ENCODE results near the gene LMO7.

Gene LMO7

GRCh38 chr13:75648446-75648845, 12.3 kb downstream of the LMO7 start:
- Histone ChIP-seq H3K9me3 (ENCODE audit: low read length) (no peaks in the 10 kb centered on the region), H3K9ac (ENCODE audit: low read length) (no peak overlapping the region), H3K27me3 (ENCODE audit: control insufficient read depth in 1 of 2, insufficient read depth in 2 of 2, low read length in 2 of 2) (no peaks in the 10 kb centered on the region), H3K36me3 (ENCODE audit: insufficient read depth, low read length) (no peaks in the 10 kb centered on the region), H3K27ac (ENCODE audit: low read depth, low read length) (no peak overlapping the region), H3K4me3 (ENCODE audit: low read depth in 1 of 2, low read length in 2 of 2) (no peak overlapping the region), H3K4me1 (ENCODE audit: insufficient read depth, low read length) (no peaks in the 10 kb centered on the region)

- H3K9ac ChIP-seq (ENCODE audit: low read length) = no peak overlapping the region
- H3K27ac ChIP-seq (ENCODE audit: low read depth, low read length) = no peak overlapping the region
- no peaks in the 10 kb centered on the region for H3K4me1 ChIP-seq (ENCODE audit: insufficient read depth, low read length)
- H3K9me3 ChIP-seq (ENCODE audit: low read length) = no peaks in the 10 kb centered on the region
- H3K4me3 ChIP-seq (ENCODE audit: low read depth in 1 of 2, low read length in 2 of 2) = no peak overlapping the region
- no peaks in the 10 kb centered on the region for H3K27me3 ChIP-seq (ENCODE audit: control insufficient read depth in 1 of 2, insufficient read depth in 2 of 2, low read length in 2 of 2)
- H3K36me3 ChIP-seq (ENCODE audit: insufficient read depth, low read length) = no peaks in the 10 kb centered on the region
These were observed 14.9 kb downstream of the LMO7 start for GRCh38 chr13:75651013-75651412.

DNA sequence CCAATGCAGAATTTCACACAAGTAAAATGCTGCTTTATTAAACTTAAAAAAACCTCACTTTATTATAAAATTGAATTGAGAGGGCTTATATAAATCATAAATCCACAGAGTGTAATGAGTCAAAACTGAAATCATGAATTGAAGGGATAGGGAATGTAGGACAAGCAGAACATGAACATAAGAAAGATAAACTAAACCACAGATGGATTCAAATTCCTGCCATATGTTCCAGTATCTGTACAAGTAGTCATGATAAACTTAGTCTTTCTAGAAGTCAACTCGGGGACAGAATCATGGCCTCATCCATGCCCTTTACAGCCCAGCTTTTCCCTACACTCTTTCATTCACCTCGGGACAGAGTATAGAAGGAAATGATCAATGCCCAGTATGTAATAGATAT, 16.6 kb downstream of the LMO7 start:
- Histone ChIP-seq H3K27ac (ENCODE audit: low read depth, low read length) (no peak overlapping the region), H3K9me3 (ENCODE audit: low read length) (no peaks in the 10 kb centered on the region), H3K4me3 (ENCODE audit: low read depth in 1 of 2, low read length in 2 of 2) (no peak overlapping the region), H3K4me1 (ENCODE audit: insufficient read depth, low read length) (no peaks in the 10 kb centered on the region), H3K36me3 (ENCODE audit: insufficient read depth, low read length) (no peaks in the 10 kb centered on the region), H3K27me3 (ENCODE audit: control insufficient read depth in 1 of 2, insufficient read depth in 2 of 2, low read length in 2 of 2) (peaks cover 0 to 3% of the 10 kb centered on the region in 2 donors), H3K9ac (ENCODE audit: low read length) (no peak overlapping the region)

GRCh38 chr13:75656425-75656989, 20.4 kb downstream of the LMO7 start:
- Histone ChIP-seq H3K27me3 (ENCODE audit: control insufficient read depth in 1 of 2, insufficient read depth in 2 of 2, low read length in 2 of 2) (peaks cover 0 to 3% of the 10 kb centered on the region in 2 donors), H3K27ac (ENCODE audit: low read depth, low read length) (no peak overlapping the region), H3K9me3 (ENCODE audit: low read length) (no peaks in the 10 kb centered on the region), H3K9ac (ENCODE audit: low read length) (no peak overlapping the region), H3K36me3 (ENCODE audit: insufficient read depth, low read length) (no peaks in the 10 kb centered on the region), H3K4me1 (ENCODE audit: insufficient read depth, low read length) (no peaks in the 10 kb centered on the region), H3K4me3 (ENCODE audit: low read depth in 1 of 2, low read length in 2 of 2) (no peak overlapping the region)

DNA sequence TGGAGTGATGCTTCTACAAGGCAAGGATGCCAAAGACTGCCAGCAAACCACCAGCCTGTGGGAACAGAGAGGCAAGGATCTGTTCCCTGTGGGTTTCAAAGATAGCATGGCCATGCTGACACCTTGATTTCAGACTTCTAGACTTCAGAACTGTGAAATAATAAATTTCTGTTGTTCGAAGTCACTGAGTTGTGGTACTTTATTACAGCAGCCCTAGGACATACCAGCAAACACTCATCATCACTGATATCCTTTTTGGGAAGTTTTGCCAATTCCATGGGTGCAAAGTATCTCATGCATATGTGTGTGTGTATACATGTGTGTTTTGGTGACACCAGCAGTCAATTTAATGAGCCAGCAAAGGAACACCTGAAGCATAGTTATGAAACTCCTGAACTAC, 21.0 kb downstream of the LMO7 start:
- Histone ChIP-seq H3K9me3 (ENCODE audit: low read length) (no peaks in the 10 kb centered on the region), H3K4me3 (ENCODE audit: low read depth in 1 of 2, low read length in 2 of 2) (no peak overlapping the region), H3K4me1 (ENCODE audit: insufficient read depth, low read length) (no peaks in the 10 kb centered on the region), H3K27ac (ENCODE audit: low read depth, low read length) (no peak overlapping the region), H3K9ac (ENCODE audit: low read length) (no peak overlapping the region), H3K27me3 (ENCODE audit: control insufficient read depth in 1 of 2, insufficient read depth in 2 of 2, low read length in 2 of 2) (peaks cover 0 to 3% of the 10 kb centered on the region in 2 donors), H3K36me3 (ENCODE audit: insufficient read depth, low read length) (no peaks in the 10 kb centered on the region)

DNA sequence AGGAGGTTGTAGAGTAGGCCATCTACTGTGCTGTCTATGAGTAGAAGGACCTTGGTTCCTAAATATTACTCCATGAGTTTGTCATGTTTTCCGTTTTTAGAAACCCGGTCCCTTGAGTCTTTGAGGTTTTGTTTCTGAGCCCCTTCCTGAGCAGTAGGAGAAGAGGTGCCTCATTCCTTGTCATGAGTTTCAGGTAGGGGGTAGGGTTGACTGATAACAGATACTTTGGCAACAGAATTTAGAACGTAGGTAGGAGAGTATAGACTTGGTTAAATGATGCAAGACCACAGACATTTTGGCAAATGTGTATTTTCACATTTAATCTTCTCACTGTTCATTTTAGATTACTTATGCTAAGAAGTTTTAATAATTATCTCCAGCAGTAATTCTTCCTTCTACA, 24.6 kb downstream of the LMO7 start:
- no peak overlapping the region for H3K27ac ChIP-seq (ENCODE audit: low read depth, low read length)
- H3K4me3 ChIP-seq (ENCODE audit: low read depth in 1 of 2, low read length in 2 of 2) = no peak overlapping the region
- H3K9ac ChIP-seq (ENCODE audit: low read length) = no peak overlapping the region
- no peaks in the 10 kb centered on the region for H3K36me3 ChIP-seq (ENCODE audit: insufficient read depth, low read length)
- H3K4me1 ChIP-seq (ENCODE audit: insufficient read depth, low read length) = no peaks in the 10 kb centered on the region
- peaks cover 0 to 3% of the 10 kb centered on the region in 2 donors for H3K27me3 ChIP-seq (ENCODE audit: control insufficient read depth in 1 of 2, insufficient read depth in 2 of 2, low read length in 2 of 2)
- no peaks in the 10 kb centered on the region for H3K9me3 ChIP-seq (ENCODE audit: low read length)

DNA sequence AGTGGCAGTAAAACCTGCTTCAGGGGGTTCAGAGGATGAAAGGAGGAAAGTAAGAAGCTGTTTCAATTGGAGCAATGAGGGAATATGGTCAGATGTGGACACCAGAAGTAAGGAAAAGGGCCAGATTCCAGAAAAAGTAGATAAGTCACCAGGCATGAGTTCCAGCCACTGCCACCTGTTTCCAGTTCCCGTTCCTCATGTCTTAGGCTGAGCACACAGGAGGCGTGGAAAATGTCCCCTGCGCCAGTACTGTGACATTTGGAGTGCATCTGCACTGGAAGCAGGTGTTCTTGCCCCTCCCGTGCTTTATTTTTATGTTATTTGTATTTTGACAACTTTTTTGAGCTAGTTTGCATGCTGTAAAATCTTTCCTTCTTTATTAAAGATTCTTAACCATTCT, 25.3 kb downstream of the LMO7 start:
- no peak overlapping the region for H3K9ac ChIP-seq (ENCODE audit: low read length)
- H3K27me3 ChIP-seq (ENCODE audit: control insufficient read depth in 1 of 2, insufficient read depth in 2 of 2, low read length in 2 of 2) = peaks cover 0 to 2% of the 10 kb centered on the region in 2 donors
- no peaks in the 10 kb centered on the region for H3K9me3 ChIP-seq (ENCODE audit: low read length)
- no peaks in the 10 kb centered on the region for H3K4me1 ChIP-seq (ENCODE audit: insufficient read depth, low read length)
- no peak overlapping the region for H3K27ac ChIP-seq (ENCODE audit: low read depth, low read length)
- no peaks in the 10 kb centered on the region for H3K36me3 ChIP-seq (ENCODE audit: insufficient read depth, low read length)
- no peak overlapping the region for H3K4me3 ChIP-seq (ENCODE audit: low read depth in 1 of 2, low read length in 2 of 2)

GRCh38 chr13:75666646-75667351, 30.7 kb downstream of the LMO7 start:
- H3K36me3 ChIP-seq (ENCODE audit: insufficient read depth, low read length) = no peaks in the 10 kb centered on the region
- H3K9ac ChIP-seq (ENCODE audit: low read length) = no peak overlapping the region
- no peaks in the 10 kb centered on the region for H3K4me1 ChIP-seq (ENCODE audit: insufficient read depth, low read length)
- no peak overlapping the region for H3K4me3 ChIP-seq (ENCODE audit: low read depth in 1 of 2, low read length in 2 of 2)
- H3K27me3 ChIP-seq (ENCODE audit: control insufficient read depth in 1 of 2, insufficient read depth in 2 of 2, low read length in 2 of 2) = no peaks in the 10 kb centered on the region
- no peak overlapping the region for H3K27ac ChIP-seq (ENCODE audit: low read depth, low read length)
- no peaks in the 10 kb centered on the region for H3K9me3 ChIP-seq (ENCODE audit: low read length)

- Histone ChIP-seq H3K9ac (ENCODE audit: low read length) (no peak overlapping the region), H3K27me3 (ENCODE audit: control insufficient read depth in 1 of 2, insufficient read depth in 2 of 2, low read length in 2 of 2) (no peaks in the 10 kb centered on the region), H3K9me3 (ENCODE audit: low read length) (no peaks in the 10 kb centered on the region), H3K4me3 (ENCODE audit: low read depth in 1 of 2, low read length in 2 of 2) (no peak overlapping the region), H3K4me1 (ENCODE audit: insufficient read depth, low read length) (no peaks in the 10 kb centered on the region), H3K27ac (ENCODE audit: low read depth, low read length) (no peak overlapping the region), H3K36me3 (ENCODE audit: insufficient read depth, low read length) (no peaks in the 10 kb centered on the region)
These were observed 33.6 kb downstream of the LMO7 start for GRCh38 chr13:75669706-75670105.

- no peak overlapping the region for H3K27ac ChIP-seq (ENCODE audit: low read depth, low read length)
- H3K9me3 ChIP-seq (ENCODE audit: low read length) = no peaks in the 10 kb centered on the region
- H3K36me3 ChIP-seq (ENCODE audit: insufficient read depth, low read length) = no peaks in the 10 kb centered on the region
- H3K4me1 ChIP-seq (ENCODE audit: insufficient read depth, low read length) = no peaks in the 10 kb centered on the region
- no peaks in the 10 kb centered on the region for H3K27me3 ChIP-seq (ENCODE audit: control insufficient read depth in 1 of 2, insufficient read depth in 2 of 2, low read length in 2 of 2)
- no peak overlapping the region for H3K4me3 ChIP-seq (ENCODE audit: low read depth in 1 of 2, low read length in 2 of 2)
- no peak overlapping the region for H3K9ac ChIP-seq (ENCODE audit: low read length)
These were observed 34.4 kb downstream of the LMO7 start for GRCh38 chr13:75670496-75670895.

- H3K36me3 ChIP-seq (ENCODE audit: insufficient read depth, low read length) = no peaks in the 10 kb centered on the region
- H3K4me1 ChIP-seq (ENCODE audit: insufficient read depth, low read length) = no peaks in the 10 kb centered on the region
- no peak overlapping the region for H3K4me3 ChIP-seq (ENCODE audit: low read depth in 1 of 2, low read length in 2 of 2)
- no peak overlapping the region for H3K9ac ChIP-seq (ENCODE audit: low read length)
- no peaks in the 10 kb centered on the region for H3K9me3 ChIP-seq (ENCODE audit: low read length)
- H3K27ac ChIP-seq (ENCODE audit: low read depth, low read length) = no peak overlapping the region
- no peaks in the 10 kb centered on the region for H3K27me3 ChIP-seq (ENCODE audit: control insufficient read depth in 1 of 2, insufficient read depth in 2 of 2, low read length in 2 of 2)
These were observed 39.3 kb downstream of the LMO7 start for GRCh38 chr13:75675421-75675820.

- Histone ChIP-seq H3K4me1 (ENCODE audit: insufficient read depth, low read length) (no peaks in the 10 kb centered on the region), H3K27me3 (ENCODE audit: control insufficient read depth in 1 of 2, insufficient read depth in 2 of 2, low read length in 2 of 2) (no peaks in the 10 kb centered on the region), H3K36me3 (ENCODE audit: insufficient read depth, low read length) (no peaks in the 10 kb centered on the region), H3K9ac (ENCODE audit: low read length) (no peak overlapping the region), H3K27ac (ENCODE audit: low read depth, low read length) (no peak overlapping the region), H3K4me3 (ENCODE audit: low read depth in 1 of 2, low read length in 2 of 2) (no peak overlapping the region), H3K9me3 (ENCODE audit: low read length) (no peaks in the 10 kb centered on the region)
These were observed 43.3 kb downstream of the LMO7 start for GRCh38 chr13:75679459-75679858.
